HG02642 (cell line): ENCODE measurements around the gene PNRC2.

Source experiments
- ATAC-seq: cut with Tn5 transposase; IDR thresholded peaks from one replicate; pipeline ENCODE4 v1.9.1; 2021; ENCODE audit warnings: mild to moderate bottlenecking; ENCODE audit not compliant: unreplicated experiment, poor library complexity

PNRC2 gene

GRCh38 chr1:23959461-23960290 is at the start of gene PNRC2:
PNRC2 (plus strand) TSS chr1:23959828; CDS start chr1:23961458, 1,630 bp downstream.
- peak; percentile 85 for ATAC-seq

DNA sequence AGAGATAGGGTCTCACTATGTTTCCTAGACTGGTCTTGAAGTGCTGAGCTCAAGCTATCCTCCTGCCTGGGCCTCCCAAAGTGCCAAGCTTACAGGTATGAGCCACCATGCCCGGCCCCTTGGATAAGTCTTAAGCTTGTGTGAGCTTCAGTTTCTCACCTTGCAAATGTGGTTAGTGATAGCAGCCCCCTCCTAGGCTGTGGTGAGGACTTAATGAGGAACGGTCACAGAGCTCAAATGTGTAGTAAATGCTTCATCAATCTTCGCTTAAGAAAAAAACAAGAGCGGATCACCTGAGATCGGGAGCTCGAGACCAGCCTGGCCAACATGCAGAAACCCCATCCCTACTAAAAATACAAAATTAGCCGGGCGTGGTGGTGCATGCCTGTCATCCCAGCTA is 49.5 kb upstream of the PNRC2 start:
- no peak for ATAC-seq

GRCh38 chr1:23910553-23911246 is 48.9 kb upstream of the PNRC2 start:
- peak; percentile 23 for ATAC-seq

DNA sequence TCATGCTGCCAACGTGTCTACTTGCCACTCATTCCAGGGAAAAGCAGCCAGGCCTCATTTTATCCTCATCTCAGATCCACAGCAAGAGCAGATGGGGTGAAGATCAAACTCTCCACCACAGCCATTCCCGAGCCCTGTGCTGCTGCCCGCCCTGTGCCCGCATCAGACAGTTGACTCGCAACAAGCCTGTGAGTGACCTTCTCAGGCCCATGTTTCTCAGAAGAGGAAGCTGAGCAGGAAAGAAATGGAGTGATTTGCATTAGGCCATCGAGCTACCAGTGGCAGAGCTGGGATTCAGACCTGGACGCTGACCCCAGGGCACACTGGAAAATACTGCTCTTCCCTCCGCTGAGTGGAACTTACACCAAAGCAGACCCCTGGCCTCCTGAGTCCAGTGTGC is 47.7 kb upstream of the PNRC2 start:
- no peak for ATAC-seq

DNA sequence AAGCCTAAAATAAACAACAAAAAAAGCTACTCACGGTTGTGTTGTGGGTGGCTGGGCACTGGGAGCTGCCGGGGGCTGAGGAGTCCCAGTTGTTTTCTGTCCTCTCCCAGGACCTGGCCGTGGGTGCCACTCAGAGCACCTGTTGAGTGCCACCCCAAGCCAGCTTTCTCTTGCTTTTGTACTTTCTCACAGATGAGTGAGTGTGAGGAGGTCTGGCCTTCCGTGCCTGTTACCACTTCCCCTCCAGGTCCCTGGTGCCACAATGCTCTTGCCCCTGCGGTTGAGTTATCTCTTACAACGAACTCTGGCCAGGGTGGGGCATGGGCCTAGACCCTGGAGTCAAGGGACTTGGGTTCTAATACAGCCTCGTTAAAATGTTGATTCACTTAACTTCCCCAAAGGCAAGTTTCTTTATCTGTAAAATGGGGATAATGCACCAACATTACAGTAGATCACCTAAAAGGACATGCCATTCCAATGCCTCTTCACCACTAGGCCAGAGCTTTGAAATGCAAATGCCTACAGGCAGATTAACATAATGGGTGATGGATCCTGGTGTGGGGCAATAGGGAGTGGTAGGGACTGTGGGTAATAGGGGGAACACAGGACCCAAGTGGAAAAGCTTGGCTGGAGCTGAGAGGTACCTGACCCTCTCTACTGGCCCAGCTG is 46.3 kb upstream of the PNRC2 start, which contains the start of gene CNR2:
Gene CNR2 (minus strand): TSS at position 151 of the 669 bp plus-strand sequence. CDS start 37,745 bp downstream, outside the sequence.
- ATAC-seq, result no peak

DNA sequence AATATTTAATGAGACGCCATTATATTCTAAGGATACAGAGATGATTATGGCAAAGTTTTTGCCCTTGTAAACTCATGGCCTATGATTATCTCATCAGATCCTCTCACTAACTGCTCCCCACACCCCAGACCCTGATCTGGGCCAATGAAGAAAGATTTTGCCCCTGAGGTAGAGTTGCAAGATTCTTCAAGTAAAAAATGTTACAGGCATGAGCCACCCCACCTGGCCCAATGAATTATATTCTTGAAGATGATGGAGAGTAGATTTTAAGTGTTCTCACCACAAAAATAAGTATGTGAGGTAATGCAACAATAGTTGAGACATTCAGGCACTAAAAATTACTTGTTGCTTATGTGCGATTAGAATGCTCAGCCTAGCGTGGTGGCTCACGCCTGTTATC is 44.7 kb upstream of the PNRC2 start:
- ATAC-seq, result no peak

- ATAC-seq, result no peak
Measured at GRCh38 chr1:23915466-23915865, 44.2 kb upstream of the PNRC2 start.

GRCh38 chr1:23916209-23917131 is 43.2 kb upstream of the PNRC2 start:
- peak; percentile 67 for ATAC-seq

DNA sequence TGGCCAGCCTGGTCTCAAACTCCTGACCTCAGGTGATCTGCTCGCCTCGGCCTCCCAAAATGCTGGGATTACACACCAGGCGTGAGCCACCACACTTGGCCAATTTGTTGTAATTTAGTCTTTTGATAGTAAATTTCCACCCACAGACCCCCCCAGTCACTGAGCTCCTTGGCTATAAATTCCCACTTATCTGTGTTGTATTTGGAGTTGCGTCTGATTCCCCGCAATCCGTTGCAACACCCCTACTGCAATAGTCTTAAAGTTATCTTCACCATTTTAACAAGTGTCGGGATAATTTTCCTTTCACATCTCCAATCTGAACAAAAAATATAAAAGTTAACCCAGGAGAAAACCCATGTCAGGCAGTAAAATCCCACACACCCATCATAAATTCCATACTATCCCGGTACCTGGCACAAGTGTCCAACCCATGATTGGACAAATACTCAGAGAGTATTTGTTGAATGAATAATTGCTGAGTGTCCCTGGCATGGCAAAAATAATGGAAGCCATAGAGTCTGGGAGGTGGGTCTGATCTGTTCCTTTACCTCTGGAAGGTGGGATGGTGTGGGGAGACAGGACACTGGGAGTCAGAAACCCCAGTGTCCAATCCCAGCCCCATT is 37.2 kb upstream of the PNRC2 start:
- no peak for ATAC-seq

GRCh38 chr1:23923592-23924499 is 35.8 kb upstream of the PNRC2 start:
- ATAC-seq, result no peak

DNA sequence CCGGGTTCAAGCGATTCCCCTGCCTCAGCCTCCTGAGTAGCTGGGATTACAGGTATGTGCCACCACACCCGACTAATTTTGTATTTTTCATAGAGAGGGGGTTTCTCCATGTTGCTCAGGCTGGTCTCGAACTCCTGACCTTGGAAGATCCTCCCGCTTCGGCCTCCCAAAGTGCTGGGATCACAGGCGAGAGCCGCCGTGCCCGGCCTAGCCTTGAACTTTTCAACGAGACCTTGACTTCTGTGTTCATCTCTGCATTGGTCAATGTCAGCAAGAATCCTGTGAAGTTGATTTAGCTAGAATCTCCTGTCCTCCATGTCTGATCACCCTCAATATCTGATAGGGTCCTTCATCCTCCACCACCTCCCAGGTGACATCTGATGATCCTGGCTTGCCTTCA is 35.0 kb upstream of the PNRC2 start:
- no peak for ATAC-seq

- ATAC-seq, result no peak
Measured at GRCh38 chr1:23925279-23925678, 34.3 kb upstream of the PNRC2 start.

GRCh38 chr1:23927097-23927496 is 32.5 kb upstream of the PNRC2 start:
- ATAC-seq, result no peak

DNA sequence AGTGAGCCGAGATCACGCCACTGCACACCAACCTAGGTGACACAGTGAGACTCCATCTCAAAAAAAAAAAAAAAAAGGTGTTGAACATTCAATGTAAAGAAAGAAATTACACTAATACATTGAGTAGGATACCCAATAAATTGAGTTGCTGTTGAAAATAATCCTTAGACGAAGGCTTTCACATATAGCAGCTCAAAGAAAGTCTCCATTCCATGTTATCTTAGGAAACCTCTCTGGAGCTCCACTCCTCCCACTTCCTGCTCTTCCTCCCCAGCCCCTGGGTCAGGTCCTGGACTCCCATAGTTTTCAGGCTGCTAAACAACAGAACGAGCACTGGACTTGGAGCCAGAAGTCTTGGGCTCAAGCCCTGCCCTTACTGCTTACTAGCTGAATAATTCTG is 30.8 kb upstream of the PNRC2 start:
- ATAC-seq, result no peak

DNA sequence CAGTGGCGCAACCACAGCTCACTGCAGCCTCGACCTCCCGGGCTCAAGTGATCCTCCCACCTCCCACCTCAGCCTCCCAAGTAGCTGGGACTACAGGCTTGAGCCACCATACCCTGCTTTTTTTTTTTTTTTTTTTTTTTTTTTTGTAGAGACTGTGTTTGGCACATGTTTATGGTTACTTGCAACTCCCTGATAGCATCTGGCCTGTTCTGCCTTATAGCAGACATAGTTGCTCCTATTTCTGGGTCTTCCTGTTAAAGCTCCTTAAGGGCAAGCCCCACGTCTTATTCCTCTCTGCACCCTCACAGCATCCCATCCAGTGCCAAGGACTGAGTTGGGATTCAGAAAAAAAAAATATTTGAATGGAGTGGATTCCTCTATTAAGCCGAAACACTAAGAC is 29.4 kb upstream of the PNRC2 start:
- ATAC-seq, result no peak

DNA sequence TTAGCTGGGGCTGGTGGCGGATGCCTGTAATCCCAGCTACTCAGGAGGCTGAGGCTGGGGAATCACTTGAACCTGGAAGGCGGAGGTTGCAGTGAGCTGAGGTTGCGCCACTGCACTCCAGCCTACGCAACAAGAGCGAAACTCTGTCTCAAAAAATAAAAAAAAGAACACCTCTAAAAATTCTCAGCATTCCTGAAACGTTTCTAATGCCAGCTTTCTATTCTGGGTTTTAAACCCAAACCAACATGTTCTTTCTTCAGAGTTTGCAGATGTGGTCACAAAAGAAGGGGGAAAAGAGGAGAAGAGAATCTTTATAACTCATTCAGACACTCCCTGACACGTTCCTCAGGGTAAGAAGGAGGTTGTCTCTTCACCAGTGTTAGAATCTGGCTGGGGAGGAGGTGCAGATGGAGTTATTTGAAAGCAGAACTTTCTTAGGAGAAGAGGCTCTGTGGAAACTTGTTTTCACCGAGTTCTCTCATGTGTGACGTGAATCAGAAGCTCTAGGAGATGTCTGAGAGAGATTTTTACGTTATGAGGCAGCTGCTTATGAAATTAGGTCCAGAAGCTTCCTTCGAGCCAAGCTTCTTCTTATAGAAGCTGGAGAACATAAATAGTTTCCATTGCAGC is 28.7 kb upstream of the PNRC2 start:
- ATAC-seq, result no peak

DNA sequence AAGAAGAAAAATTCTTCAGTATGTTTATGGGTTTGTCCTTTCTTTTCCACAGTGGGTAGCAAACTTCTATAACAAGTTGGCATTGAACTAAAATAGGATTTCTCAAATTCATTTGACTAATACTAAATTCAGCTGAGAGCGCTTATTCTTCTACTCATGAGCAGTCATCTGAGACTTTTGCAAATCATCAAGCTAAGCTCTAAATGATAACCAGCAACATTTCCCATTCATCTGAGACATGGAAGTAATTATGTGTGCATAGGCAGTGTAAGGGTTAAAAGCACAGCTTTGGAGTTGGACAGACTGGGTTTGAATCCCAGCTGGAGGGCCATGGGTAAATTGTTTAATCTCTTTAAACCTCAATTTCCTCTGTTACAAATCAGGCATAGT is 28.1 kb upstream of the PNRC2 start:
- no peak for ATAC-seq

DNA sequence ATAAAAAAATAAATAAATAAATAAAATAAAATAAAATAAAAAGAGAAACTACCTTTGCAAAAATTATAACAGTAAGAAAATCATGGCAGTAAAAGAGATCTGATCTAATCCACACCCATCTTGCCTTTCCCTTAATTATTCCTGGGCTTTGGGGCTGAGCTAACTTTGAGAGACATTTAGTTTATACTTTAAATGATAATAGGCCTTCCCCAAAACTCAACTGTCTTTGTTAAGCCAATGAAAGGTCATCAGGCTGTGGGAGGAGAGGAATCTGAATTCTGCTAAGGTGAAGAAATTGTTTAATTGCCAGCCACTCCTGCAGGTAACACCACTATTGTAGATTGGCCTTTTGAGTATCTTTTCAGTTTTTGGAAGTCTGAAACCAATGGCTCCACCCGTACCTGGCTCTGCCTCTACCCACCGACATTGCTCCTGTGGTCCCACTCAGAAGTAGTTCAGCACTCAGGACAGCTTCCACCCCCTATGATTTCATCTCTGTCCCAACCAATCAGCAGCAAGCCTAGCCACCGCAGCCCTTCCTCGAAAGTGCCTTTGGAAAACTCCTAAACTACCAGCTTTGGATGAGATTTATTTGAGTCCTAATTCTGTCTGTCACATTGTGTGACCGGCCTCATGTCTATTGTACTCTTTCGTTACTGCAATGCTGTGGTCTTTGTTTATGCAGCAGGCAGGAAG is 23.0 kb upstream of the PNRC2 start:
- ATAC-seq, result no peak
